ENCODE measurements around the gene LRFN5. TPM values are rescaled to one million over a fixed set of nuclear protein-coding genes. Genes with fewer than 3 reads are reported as not detected.

LRFN5 gene
- total and polyA plus RNA-seq, 9 of the 15 experiments (the other 6 are each of a cell fraction or from before 2014, with no cell fraction given), result 0.01 to 0.27 (median 0.09) TPM; not detected in 1

GRCh38 chr14:41806366-41806975 is 199.8 kb downstream of the LRFN5 start (continued):
- TF ChIP-seq, protein P1, sequence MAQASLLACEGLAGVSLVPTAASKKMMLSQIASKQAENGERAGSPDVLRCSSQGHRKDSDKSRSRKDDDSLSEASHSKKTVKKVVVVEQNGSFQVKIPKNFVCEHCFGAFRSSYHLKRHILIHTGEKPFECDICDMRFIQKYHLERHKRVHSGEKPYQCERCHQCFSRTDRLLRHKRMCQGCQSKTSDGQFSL (CRISPR knock-in tag; IDR thresholded peaks at IDR 0.05), result no peak
- TF ChIP-seq, protein P1 (tag; IDR thresholded peaks at IDR 0.05), result no peak
- TF ChIP-seq ZNF12 (CRISPR knock-in tag; IDR thresholded peaks at IDR 0.05), result no peak

- intact Hi-C loops (cut with micrococcal nuclease), result no loop called here
- H3K36me3 ChIP-seq (ENCODE audit: control insufficient read depth, insufficient read depth, low read length), result no peaks in the 10 kb centered on the region
- H3K9ac ChIP-seq (ENCODE audit: insufficient read depth in 1 of 2, low read depth in 2 of 2, low read length in 2 of 2), result no peak overlapping the region
- H3K27me3 ChIP-seq (ENCODE audit: control insufficient read depth in 2 of 2, insufficient read depth in 2 of 2, low read length in 2 of 2), result no peaks in the 10 kb centered on the region
- 0% methylated on average over 1 of the region's 1 CpG for WGBS (ENCODE audit: insufficient coverage, low coverage, missing lambda C conversion rate)
- in situ Hi-C loops (cut with MboI), result no loop called here
- BruUV-seq (replicated peaks), result no TSS peak
- no peak overlapping the region for H3K27ac ChIP-seq (ENCODE audit: extremely low read depth, low read depth, low read length)
- no peaks in the 10 kb centered on the region for H3K4me1 ChIP-seq (replicated peaks in 1 of 2; ENCODE audit: control insufficient read depth in 2 of 2, insufficient read depth in 2 of 2, low read length in 2 of 2)
- ATAC-seq, result no peak
- H3K79me2 ChIP-seq (ENCODE audit: control insufficient read depth, insufficient read depth, low read length), result no peaks in the 10 kb centered on the region
- H3K4me2 ChIP-seq (ENCODE audit: insufficient read depth, low read length), result no peak overlapping the region
- no peak for DNase-seq (ENCODE audit: extremely low read depth in 1 of 4, low spot score in 3 of 4)
- no peaks in the 10 kb centered on the region for H3K9me1 ChIP-seq (ENCODE audit: control insufficient read depth, insufficient read depth, low read length)
- H3K9me3 ChIP-seq (replicated peaks; ENCODE audit: control insufficient read depth, insufficient read depth, low read depth, low read length), result no peaks in the 10 kb centered on the region
- ChIA-PET CTCF (ENCODE audit: low intra/inter-chr PET ratio) (no interaction called here), POLR2A (no interaction called here)
- no peak overlapping the region for H2AFZ ChIP-seq (ENCODE audit: low read depth, low read length)
- no peak overlapping the region for H3K4me3 ChIP-seq
- FAIRE-seq, result no peak
- TF ChIP-seq JUN (IDR thresholded peaks at IDR 0.05; ENCODE audit: borderline replicate concordance, low read depth, low read length), result no peak
- TF ChIP-seq JUN (CRISPR knock-in tag; IDR thresholded peaks at IDR 0.05; ENCODE audit: borderline replicate concordance), result no peak
- TF ChIP-seq CEBPG (CRISPR knock-in tag; IDR thresholded peaks at IDR 0.05), result no peak
- 0 out of 4 replicates have a peak, but pooled peaks of 1 of the 2 experiments have one; percentile 7 for TF ChIP-seq CEBPG (tag; conservative IDR thresholded peaks at IDR 0.05 in 1 of 2, IDR thresholded peaks at IDR 0.05 in 1 of 2)
- no peaks in the 10 kb centered on the region for H4K20me1 ChIP-seq (replicated peaks; ENCODE audit: control insufficient read depth, insufficient read depth, low read length)
Measured at GRCh38 chr14:41810362-41810761, 203.7 kb downstream of the LRFN5 start.

Measured in K562 (cell line).